22Rv1 (cell line): ENCODE results near the gene FRAT2.

Experiments used
- CTCF ChIP-seq: fragments of 450-650 bp; IDR thresholded peaks from 2 replicates; pipeline ENCODE4 v1.5.1; 2017; ENCODE audit warnings: mild to moderate bottlenecking
- ZFX ChIP-seq: fragments of 450-650 bp; IDR thresholded peaks from 2 replicates; pipeline ENCODE4 v1.6.1; 2017; ENCODE audit warnings: antibody characterized with exemption, borderline replicate concordance

DNA sequence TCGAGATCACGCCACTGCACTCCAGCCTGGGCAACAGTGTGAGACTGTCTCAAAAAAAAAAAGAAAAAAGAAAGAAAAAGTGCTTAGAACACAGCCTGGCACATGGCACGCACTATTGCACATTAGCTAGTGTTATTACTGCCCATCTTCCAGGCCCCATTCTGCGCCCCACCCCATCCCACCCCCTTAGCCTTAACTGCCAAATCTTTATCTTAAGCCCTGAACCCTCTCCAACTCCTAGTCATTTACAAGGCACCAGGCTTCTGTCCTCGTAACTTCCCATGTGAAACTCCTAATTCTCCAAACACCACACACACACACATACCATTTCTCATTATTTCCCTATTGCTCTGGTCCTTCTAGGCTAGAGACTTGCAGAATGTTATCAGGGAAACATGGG is 4.8 kb downstream of the FRAT2 start:
- TF ChIP-seq CTCF (no peak), ZFX (no peak)
